Mucosa of descending colon (tissue), 3 donors: ENCODE data around the gene SDR9C7. TPM values are rescaled to one million over a fixed set of nuclear protein-coding genes. Genes with fewer than 3 reads are reported as not detected.

Source experiments
- ATAC-seq: fragments of 200-7000 bp; cut with Tn5 transposase; one replicate; pipeline ENCODE4 v1.9.1; 2020; ENCODE audit warnings: mild to moderate bottlenecking, moderate library complexity
- DNase-seq, 3 donors: peaks; one replicate each; pipeline ENCODE4 v3.0.0-alpha.2; 2020
- H3K36me3 ChIP-seq: fragments of 200-600 bp; one replicate; pipeline ENCODE4 v1.8.0; 2021; ENCODE audit warnings: low read depth, mild to moderate bottlenecking
- H3K4me1 ChIP-seq: fragments of 200-600 bp; one replicate; pipeline ENCODE4 v1.8.0; 2021; ENCODE audit warnings: low read depth, mild to moderate bottlenecking
- H3K4me3 ChIP-seq: fragments of 200-600 bp; one replicate; pipeline ENCODE4 v1.8.0; 2021; ENCODE audit warnings: mild to moderate bottlenecking
- H3K9me3 ChIP-seq: fragments of 200-600 bp; one replicate; pipeline ENCODE4 v1.8.0; 2021; ENCODE audit warnings: mild to moderate bottlenecking
- intact Hi-C, 2 donors: fragments of 100-400 bp; cut with DNase I in 1 of 2; cut with micrococcal nuclease in 1 of 2; formaldehyde crosslinking; loops; one replicate each; pipeline versions ENCODE4 v1.11.0 to v1.11.1; 2022; cut with DNase I, micrococcal nuclease
- total RNA-seq, 3 donors: library from RNA; stranded (reverse); fragmentation: NEBNext Ultra II Directional in 2 of 3; extraction: Animal tissue kit (Norgen Biotek cat#: 25700) in 2 of 3; gene quantifications; one replicate each; pipeline versions ENCODE4 v1.2.1 to v1.2.4, GENCODE V29; 2021 to 2023
- TF ChIP-seq, protein P1 (sequence below): fragments of 200-600 bp; IDR thresholded peaks from one replicate; pipeline ENCODE4 v1.8.0; 2022; ENCODE audit warnings: antibody characterized with exemption, mild to moderate bottlenecking
- donor health status: DM: no; HTN: no; CAD: no; lungs with moderate emphysema.
- donor health status: DM: no; HTN: no; CAD: no.
- donor health status: DM: no; HTN: yes; CAD: no.

SDR9C7 gene
- total RNA-seq, 3 donors from 2014 or later, result not detected

DNA sequence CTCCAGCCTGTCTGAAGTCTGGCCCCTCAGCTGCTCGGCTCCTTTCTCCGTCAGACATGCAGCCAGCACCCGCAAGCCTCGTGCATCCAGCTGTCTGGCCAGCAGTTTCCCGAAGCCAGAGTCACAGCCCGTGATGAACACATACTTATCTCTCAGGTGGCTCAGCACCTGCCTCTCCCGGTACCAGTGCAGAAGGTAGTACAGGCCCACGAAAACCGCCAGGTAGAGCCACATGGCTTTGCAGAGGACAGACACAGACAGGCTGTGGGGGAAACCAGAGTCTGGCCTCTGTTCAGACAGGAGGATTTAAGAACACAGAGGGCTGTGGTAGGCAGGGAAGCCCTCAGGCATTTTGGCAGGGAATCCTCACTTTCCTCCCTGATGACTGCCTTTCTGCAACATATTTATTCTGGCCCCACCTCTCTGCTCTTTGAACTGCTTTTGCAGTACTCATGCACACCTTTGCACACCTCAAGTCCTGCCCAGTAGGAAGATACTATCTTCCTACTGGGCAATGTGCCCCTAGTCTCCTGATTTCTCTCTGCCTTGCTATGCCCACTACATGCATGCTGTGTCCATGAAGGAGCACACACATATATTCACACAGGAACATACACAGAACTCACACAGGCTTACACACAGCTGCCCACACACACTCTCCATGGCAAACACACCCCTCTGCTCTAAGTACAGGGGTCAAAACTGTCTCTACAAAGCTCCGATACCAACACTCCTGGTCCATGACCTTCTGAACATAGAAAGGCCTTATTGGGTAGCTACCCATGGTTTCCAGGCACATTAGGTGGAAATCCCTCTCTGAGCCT lies 23.2 kb upstream of the SDR9C7 start, which contains the start of gene RDH16:
TSS of gene RDH16 (minus strand) at position 380 of the 824 bp plus-strand sequence. CDS start at position 234, 146 bp downstream.
- no peaks in the 10 kb centered on the region for H3K4me1 ChIP-seq
- no peak within 1 kb of the TSS for H3K4me3 ChIP-seq
- peaks cover 9% of the 10 kb centered on the region for H3K9me3 ChIP-seq
- intact Hi-C loops, result no loop called here
- DNase-seq, result peak in 1 of 3 donors; percentile 28
- TF ChIP-seq, protein P1, sequence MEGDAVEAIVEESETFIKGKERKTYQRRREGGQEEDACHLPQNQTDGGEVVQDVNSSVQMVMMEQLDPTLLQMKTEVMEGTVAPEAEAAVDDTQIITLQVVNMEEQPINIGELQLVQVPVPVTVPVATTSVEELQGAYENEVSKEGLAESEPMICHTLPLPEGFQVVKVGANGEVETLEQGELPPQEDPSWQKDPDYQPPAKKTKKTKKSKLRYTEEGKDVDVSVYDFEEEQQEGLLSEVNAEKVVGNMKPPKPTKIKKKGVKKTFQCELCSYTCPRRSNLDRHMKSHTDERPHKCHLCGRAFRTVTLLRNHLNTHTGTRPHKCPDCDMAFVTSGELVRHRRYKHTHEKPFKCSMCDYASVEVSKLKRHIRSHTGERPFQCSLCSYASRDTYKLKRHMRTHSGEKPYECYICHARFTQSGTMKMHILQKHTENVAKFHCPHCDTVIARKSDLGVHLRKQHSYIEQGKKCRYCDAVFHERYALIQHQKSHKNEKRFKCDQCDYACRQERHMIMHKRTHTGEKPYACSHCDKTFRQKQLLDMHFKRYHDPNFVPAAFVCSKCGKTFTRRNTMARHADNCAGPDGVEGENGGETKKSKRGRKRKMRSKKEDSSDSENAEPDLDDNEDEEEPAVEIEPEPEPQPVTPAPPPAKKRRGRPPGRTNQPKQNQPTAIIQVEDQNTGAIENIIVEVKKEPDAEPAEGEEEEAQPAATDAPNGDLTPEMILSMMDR, result no peak
- H3K36me3 ChIP-seq, result no peaks in the 10 kb centered on the region
- peak; percentile 75 for ATAC-seq

DNA sequence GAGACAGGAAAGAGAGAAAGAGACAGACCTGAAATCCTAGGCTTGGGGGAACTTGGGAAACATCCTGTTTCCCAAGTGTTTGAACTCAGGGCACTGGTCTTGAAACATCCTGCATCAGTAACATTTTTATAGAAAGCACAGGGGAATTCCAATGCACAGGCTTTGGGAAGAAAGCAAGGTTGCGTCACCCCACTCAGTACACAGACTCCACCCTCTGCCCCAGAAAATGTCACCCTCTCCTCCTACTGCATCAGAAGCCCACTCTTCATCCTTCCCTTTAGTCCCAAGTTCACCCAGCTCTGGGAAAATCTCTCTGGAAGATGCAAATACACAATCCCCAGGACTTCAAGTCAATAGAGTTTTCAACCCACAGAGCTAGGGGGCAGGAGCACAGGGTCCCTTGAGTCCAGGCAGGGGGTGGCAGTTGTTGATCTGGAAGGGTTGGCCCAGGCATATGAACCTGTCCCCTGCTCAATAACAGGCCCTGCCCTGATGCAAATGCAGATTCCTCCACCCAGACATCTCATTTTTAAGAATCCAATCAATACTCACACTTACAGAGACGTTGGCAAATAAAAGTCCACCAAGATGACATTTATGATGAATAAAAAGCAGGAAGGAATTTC lies 21.5 kb upstream of the SDR9C7 start:
- ATAC-seq (no peak), DNase-seq (no peak)
- Histone ChIP-seq H3K36me3 (no peaks in the 10 kb centered on the region), H3K9me3 (peaks cover 9% of the 10 kb centered on the region), H3K4me1 (no peaks in the 10 kb centered on the region), H3K4me3 (no peak overlapping the region)
- intact Hi-C loops, result no loop called here
- TF ChIP-seq, protein P1, result no peak

DNA sequence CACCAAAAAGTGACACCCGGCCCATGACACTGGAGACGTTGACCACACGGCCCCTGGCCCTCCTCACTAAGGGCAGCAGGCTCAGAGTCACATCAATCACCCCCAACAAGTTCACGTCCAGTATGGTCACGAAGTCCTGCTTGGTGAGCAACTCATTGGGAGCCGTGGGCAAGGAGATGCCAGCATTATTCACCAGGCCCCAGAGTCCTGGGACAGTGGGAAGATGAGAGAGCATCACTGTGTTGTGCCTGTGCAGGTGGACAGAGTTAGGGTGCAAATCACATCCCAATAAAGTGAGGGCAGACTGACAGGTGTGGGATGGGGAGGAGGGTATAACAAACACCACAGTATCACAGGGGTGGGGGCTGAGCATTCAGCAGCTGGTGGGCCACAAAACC lies 20.7 kb upstream of the SDR9C7 start:
- intact Hi-C loops, result no loop called here
- peaks cover 9% of the 10 kb centered on the region for H3K9me3 ChIP-seq
- H3K36me3 ChIP-seq, result no peaks in the 10 kb centered on the region
- TF ChIP-seq, protein P1, result no peak
- ATAC-seq (no peak), DNase-seq (no peak)
- H3K4me1 ChIP-seq, result no peaks in the 10 kb centered on the region
- H3K4me3 ChIP-seq, result no peak overlapping the region

DNA sequence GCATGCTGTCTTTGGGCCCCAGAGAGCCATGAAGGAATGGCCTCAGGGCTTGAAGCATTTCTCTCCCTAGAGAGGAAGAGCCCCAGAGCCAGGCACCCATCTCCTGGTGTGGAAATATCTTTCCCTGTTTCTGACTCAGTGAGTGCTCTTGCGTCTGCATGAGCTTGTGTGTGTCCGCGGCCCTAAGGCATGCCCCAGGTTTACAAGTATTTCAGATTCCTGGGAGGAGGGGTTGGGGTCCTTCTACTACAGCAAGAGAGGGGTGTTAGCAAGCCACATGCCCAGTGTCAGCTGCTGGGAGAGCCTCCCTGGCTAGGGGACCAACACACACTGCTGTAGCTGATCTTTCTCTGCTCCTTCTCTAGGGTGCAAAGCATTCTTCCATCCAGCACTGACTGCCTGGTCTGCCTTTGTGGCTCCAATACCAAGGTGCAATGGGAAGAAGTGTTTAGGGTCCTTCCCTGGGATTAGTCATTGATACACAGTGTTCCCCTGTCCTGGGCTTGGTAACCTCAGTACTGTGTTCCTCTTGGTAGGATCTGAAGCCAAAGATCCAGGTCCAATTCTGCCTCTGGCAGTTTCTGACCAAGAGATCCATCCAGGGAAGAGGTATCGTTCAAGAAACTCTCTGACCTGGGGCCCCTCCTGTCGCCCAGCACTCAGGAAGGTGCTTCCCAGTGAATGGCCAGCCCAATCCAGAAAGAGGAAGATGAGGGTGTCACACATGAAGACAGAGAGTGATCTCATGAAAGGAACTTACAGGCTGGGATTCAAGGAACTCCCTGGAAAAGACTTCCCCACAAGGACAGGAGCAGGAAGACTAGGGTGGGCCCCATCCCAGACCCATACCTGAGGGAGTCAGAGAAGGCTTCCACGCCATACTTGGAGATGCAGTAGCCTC lies 20.1 kb upstream of the SDR9C7 start:
- Histone ChIP-seq H3K9me3 (peaks cover 9% of the 10 kb centered on the region), H3K36me3 (no peaks in the 10 kb centered on the region), H3K4me3 (no peak overlapping the region), H3K4me1 (no peaks in the 10 kb centered on the region)
- ATAC-seq (no peak), DNase-seq (no peak)
- intact Hi-C loops, result no loop called here
- TF ChIP-seq, protein P1, result no peak

DNA sequence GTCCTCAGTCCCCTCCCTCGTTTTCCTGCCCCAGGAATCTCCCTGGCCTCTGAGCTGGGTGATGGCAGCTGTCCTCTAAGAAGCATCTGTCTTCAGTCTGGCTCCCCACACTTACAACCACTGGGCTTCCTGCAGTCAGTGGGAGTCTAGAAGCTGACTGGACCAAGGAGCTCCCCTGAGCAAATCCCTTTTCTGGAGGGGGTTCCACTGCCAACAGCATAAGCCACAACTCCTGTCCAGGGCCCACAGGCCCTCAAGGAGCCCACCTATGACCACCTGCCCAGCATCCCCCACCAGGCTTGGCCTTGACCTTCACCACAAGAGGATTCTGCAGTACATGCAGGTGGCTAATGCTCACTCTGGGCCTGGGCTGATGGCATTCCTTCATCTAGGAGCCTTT lies 19.1 kb upstream of the SDR9C7 start:
- TF ChIP-seq, protein P1, result no peak
- ATAC-seq (no peak), DNase-seq (no peak)
- H3K4me3 ChIP-seq, result no peak overlapping the region
- no peaks in the 10 kb centered on the region for H3K4me1 ChIP-seq
- H3K9me3 ChIP-seq, result peaks cover 4% of the 10 kb centered on the region
- intact Hi-C loops, result no loop called here
- H3K36me3 ChIP-seq, result no peaks in the 10 kb centered on the region
